Superior temporal gyrus (tissue), 1 donor: ENCODE data around the gene PLCD4.

Experiments used
- DNase-seq: peaks from one replicate; pipeline ENCODE4 v3.0.0-alpha.2; 2016; ENCODE audit errors: extremely low spot score

The PLCD4 gene

GRCh38 chr2:218621007-218621406, 13.3 kb downstream of the PLCD4 start:
- DNase-seq: no peak

- no peak for DNase-seq
These were observed 15.1 kb downstream of the PLCD4 start for GRCh38 chr2:218622606-218623365.

- DNase-seq: no peak
These were observed 15.6 kb downstream of the PLCD4 start for GRCh38 chr2:218623366-218623705.

- DNase-seq: no peak
These were observed 18.7 kb downstream of the PLCD4 start for GRCh38 chr2:218626369-218626768.

GRCh38 chr2:218627939-218628338, 20.2 kb downstream of the PLCD4 start:
- no peak for DNase-seq

GRCh38 chr2:218631837-218632236, 24.1 kb downstream of the PLCD4 start:
- DNase-seq: no peak

- no peak for DNase-seq
These were observed 28.0 kb downstream of the PLCD4 start for GRCh38 chr2:218635719-218636118.

GRCh38 chr2:218638372-218638771, 30.7 kb downstream of the PLCD4 start:
- no peak for DNase-seq

- no peak for DNase-seq
These were observed 34.5 kb downstream of the PLCD4 start for GRCh38 chr2:218642121-218642656.

GRCh38 chr2:218642786-218643185, 35.1 kb downstream of the PLCD4 start:
- DNase-seq: no peak

- DNase-seq: no peak
These were observed 36.1 kb downstream of the PLCD4 start for GRCh38 chr2:218643751-218644310.

GRCh38 chr2:218644721-218645120, 37.0 kb downstream of the PLCD4 start:
- DNase-seq: no peak

- DNase-seq: no peak
These were observed 37.4 kb downstream of the PLCD4 start for GRCh38 chr2:218645126-218645525.

GRCh38 chr2:218648088-218648786, 40.5 kb downstream of the PLCD4 start:
- DNase-seq: peak; percentile 80

GRCh38 chr2:218648787-218649100, 41.0 kb downstream of the PLCD4 start:
- DNase-seq: no peak

GRCh38 chr2:218655751-218656150, 48.1 kb downstream of the PLCD4 start:
- no peak for DNase-seq

- DNase-seq: peak; percentile 15
These were observed 51.1 kb downstream of the PLCD4 start for GRCh38 chr2:218658671-218659257.

GRCh38 chr2:218659258-218659987, 51.7 kb downstream of the PLCD4 start, which contains the start of the genes BCS1L and ZNF142:
BCS1L (plus strand) TSS chr2:218659683; CDS start chr2:218660988, 1,305 bp downstream.
ZNF142 (minus strand) TSS chr2:218659623; CDS start chr2:218656429, 3,194 bp downstream.
- peak; percentile 93 for DNase-seq

- DNase-seq: no peak
These were observed 52.3 kb downstream of the PLCD4 start for GRCh38 chr2:218659988-218660358.

- DNase-seq: no peak
These were observed 54.7 kb downstream of the PLCD4 start for GRCh38 chr2:218662377-218662776.

GRCh38 chr2:218662827-218663226, 55.1 kb downstream of the PLCD4 start:
- DNase-seq: no peak

GRCh38 chr2:218663901-218664300, 56.2 kb downstream of the PLCD4 start:
- DNase-seq: no peak
